HuH-7.5 (cell line): ENCODE results near the gene NAA80.

Experiments
- DNase-seq: peaks from one replicate; pipeline ENCODE4 v3.0.0; 2011; ENCODE audit warnings: low spot score

Gene NAA80

GRCh38 chr3:50327943-50328691 is 28.9 kb upstream of the NAA80 start, which contains the start of gene TUSC2:
Gene TUSC2 (minus strand): TSS chr3:50328223. CDS start chr3:50328099, 124 bp downstream.
- peak; percentile 97 for DNase-seq

GRCh38 chr3:50327129-50327528 is 27.9 kb upstream of the NAA80 start:
- no peak for DNase-seq

- DNase-seq: no peak
These were observed 27.0 kb upstream of the NAA80 start for GRCh38 chr3:50326182-50326541.

GRCh38 chr3:50325497-50326181 is 26.4 kb upstream of the NAA80 start:
- DNase-seq: no peak

GRCh38 chr3:50325113-50325480 is 25.9 kb upstream of the NAA80 start:
- no peak for DNase-seq

GRCh38 chr3:50324351-50325112 is 25.3 kb upstream of the NAA80 start:
- peak; percentile 90 for DNase-seq

- no peak for DNase-seq
These were observed 24.5 kb upstream of the NAA80 start for GRCh38 chr3:50323614-50324199.

GRCh38 chr3:50323092-50323600 is 23.9 kb upstream of the NAA80 start:
- DNase-seq: no peak

GRCh38 chr3:50322386-50323091 is 23.3 kb upstream of the NAA80 start, which contains the start of gene HYAL2:
Gene HYAL2 (minus strand): TSS chr3:50322745. CDS start chr3:50320489, 2,256 bp downstream.
- no peak for DNase-seq

- DNase-seq: no peak
These were observed 22.8 kb upstream of the NAA80 start for GRCh38 chr3:50322115-50322385.

- DNase-seq: peak; percentile 90
These were observed 22.3 kb upstream of the NAA80 start for GRCh38 chr3:50321336-50322114.

- DNase-seq: peak; percentile 87
These were observed 21.7 kb upstream of the NAA80 start for GRCh38 chr3:50320853-50321335.

- no peak for DNase-seq
These were observed 20.9 kb upstream of the NAA80 start for GRCh38 chr3:50319894-50320625.

GRCh38 chr3:50319181-50319893 is 20.1 kb upstream of the NAA80 start:
- DNase-seq: no peak

GRCh38 chr3:50318615-50319014 is 19.4 kb upstream of the NAA80 start:
- DNase-seq: no peak

GRCh38 chr3:50318163-50318562 is 19.0 kb upstream of the NAA80 start:
- no peak for DNase-seq

GRCh38 chr3:50317300-50317699 is 18.1 kb upstream of the NAA80 start:
- no peak for DNase-seq

- no peak for DNase-seq
These were observed 17.5 kb upstream of the NAA80 start for GRCh38 chr3:50316657-50317242.

- no peak for DNase-seq
These were observed 15.6 kb upstream of the NAA80 start for GRCh38 chr3:50314816-50315215.
